ENCODE data around the gene PTP4A1.
A peak's percentile ranks its signal among the peaks of the same experiment; 100 is the strongest.

The PTP4A1 gene

DNA sequence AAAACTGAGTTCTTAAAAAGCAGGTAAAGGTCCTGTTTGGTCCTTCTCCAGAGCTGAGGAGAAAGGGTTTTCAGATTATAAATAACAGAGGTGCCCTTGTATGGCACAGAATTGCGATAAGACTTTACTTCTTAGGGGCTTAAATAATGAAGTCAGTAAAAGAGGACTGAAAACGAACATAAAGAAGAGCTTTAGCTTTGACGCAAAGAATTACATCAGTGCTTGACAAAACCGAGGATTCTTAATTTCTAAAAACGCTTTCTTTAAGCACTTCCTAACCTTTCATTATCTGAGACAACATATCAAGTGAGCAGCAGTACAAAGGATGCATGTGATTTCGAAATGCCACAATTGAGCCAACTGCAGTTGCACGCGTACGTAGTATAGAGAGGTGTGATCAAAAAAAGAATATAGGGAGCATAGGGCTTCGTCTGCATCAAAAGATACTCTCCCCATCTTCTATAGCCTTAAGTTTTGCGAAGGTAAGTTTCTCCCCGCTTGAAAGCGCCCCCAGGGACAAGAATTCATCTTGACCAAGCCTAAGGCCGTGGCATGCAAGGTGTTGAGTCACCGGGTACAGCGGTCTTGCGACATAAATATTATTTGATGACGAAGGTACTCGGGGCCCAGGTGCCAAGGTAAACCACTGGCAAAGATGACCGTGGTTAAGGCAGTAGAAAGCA, 778 bp upstream of the PTP4A1 start:
- no peaks in the 10 kb centered on the region for H3K4me1 ChIP-seq
- TF ChIP-seq, protein P1, sequence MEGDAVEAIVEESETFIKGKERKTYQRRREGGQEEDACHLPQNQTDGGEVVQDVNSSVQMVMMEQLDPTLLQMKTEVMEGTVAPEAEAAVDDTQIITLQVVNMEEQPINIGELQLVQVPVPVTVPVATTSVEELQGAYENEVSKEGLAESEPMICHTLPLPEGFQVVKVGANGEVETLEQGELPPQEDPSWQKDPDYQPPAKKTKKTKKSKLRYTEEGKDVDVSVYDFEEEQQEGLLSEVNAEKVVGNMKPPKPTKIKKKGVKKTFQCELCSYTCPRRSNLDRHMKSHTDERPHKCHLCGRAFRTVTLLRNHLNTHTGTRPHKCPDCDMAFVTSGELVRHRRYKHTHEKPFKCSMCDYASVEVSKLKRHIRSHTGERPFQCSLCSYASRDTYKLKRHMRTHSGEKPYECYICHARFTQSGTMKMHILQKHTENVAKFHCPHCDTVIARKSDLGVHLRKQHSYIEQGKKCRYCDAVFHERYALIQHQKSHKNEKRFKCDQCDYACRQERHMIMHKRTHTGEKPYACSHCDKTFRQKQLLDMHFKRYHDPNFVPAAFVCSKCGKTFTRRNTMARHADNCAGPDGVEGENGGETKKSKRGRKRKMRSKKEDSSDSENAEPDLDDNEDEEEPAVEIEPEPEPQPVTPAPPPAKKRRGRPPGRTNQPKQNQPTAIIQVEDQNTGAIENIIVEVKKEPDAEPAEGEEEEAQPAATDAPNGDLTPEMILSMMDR (IDR thresholded peaks at IDR 0.05; ENCODE audit: low read depth, low read length) = no peak
- H3K4me3 ChIP-seq (ENCODE audit: low read depth, low read length) = peak overlapping the region; percentile 63
- peaks cover 9% of the 10 kb centered on the region for H3K36me3 ChIP-seq
- no peaks in the 10 kb centered on the region for H3K9me3 ChIP-seq
- no peak for DNase-seq
- no peaks in the 10 kb centered on the region for H3K27me3 ChIP-seq

DNA sequence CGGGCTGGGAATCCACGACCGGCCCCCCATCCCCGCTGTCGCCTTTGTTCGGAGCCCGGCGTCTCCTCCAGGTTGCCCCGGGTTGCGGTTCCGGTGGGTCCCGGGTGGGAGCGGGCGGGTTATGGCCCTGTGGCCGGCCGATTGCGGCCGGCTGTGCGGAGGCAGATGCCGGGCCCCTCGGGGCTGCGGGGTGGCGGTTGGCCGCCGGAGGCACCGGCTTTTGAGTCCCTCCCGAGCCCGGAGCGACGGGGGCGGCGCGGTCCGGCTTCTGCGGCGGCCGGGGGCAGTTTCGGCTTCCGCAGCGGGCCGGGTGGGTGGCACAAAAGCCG, 431 bp downstream of the PTP4A1 start:
- TF ChIP-seq, protein P1 (IDR thresholded peaks at IDR 0.05; ENCODE audit: low read depth, low read length) = no peak
- Histone ChIP-seq H3K9me3 (no peaks in the 10 kb centered on the region), H3K27me3 (no peaks in the 10 kb centered on the region), H3K4me1 (no peaks in the 10 kb centered on the region), H3K36me3 (peaks cover 20% of the 10 kb centered on the region), H3K4me3 (ENCODE audit: low read depth, low read length) (peak overlapping the region; percentile 74)
- DNase-seq = no peak

DNA sequence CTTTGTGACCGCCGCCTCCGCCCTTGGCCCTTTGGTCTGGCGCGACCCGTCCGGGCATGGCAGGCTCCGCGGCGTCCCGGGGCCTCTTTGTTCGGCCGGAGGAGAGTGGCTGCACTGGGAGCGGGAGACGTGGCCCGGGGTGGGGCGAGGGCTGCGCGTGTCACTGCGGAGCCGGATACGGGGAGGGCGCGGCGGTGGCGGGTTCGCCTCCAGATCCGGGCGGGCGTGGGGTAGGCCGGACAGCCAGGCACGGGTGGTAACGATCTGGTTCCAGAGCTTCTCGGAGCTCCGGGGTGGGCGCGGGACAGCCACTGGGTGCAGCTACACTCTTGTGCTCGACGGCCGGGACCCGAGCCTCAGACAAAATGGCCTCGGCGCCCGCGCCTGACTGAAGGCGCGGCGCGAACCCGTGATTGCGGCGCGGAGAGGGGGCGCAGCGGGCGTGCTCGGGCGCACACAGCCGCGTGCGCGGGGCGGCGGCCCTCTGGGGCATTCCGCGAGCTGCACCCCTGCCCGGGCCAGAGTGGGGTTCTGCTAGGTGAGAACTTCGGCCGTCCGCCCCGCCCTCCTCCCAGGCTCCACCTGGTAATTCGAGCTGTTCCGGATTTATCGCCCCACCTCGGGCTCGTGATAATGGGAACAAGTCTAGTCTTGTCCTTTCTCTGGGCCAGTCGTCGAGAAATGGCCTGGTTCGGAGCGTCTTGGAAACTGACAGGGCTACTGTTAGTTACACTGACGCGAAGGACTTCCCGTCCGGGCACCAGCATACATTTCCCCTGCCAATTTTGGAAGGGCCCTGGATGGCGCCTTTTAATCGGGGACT, 1.0 kb downstream of the PTP4A1 start:
- no peaks in the 10 kb centered on the region for H3K9me3 ChIP-seq
- peak; percentile 61 for DNase-seq
- TF ChIP-seq, protein P1 (IDR thresholded peaks at IDR 0.05; ENCODE audit: low read depth, low read length) = no peak

DNA sequence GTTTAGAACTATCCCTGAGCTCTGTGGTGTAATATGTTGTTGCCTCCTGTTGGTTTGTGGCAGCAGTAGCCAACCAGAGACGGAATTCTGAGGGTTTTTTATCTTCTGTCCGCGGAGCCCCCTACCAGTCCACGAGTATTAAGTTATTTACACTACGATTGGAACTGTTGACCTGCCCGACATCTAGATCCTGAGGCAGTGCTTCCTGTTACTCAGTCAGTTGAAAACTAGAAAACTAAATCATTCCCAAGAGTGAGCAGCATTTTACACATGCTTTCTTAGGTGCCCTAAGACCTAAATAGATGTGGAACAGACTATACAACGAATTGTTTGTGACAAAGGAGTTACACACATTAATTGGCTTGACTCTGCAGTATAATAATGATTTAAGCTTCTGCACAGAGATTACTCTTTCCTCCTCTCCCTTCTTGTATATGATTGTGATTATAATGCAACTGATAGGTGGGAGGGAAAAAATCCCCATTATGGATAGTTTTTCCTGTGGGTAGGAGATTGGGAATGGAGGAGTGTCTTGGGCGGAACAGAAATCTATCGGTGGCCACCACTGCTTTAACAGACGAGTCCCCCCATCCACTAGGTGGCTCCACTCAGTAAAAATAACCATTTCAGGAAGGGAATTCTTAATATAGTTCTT, 1.7 kb downstream of the PTP4A1 start:
- Histone ChIP-seq H3K27me3 (no peaks in the 10 kb centered on the region), H3K9me3 (no peaks in the 10 kb centered on the region), H3K36me3 (peaks cover 33% of the 10 kb centered on the region), H3K4me1 (no peaks in the 10 kb centered on the region), H3K4me3 (ENCODE audit: low read depth, low read length) (peak overlapping the region; percentile 74)
- TF ChIP-seq, protein P1 (IDR thresholded peaks at IDR 0.05; ENCODE audit: low read depth, low read length) = peak; percentile 79
- peak; percentile 73 for DNase-seq

More for the DNA sequence above, 1.0 kb downstream of the PTP4A1 start:
- peak overlapping the region; percentile 74 for H3K4me3 ChIP-seq (ENCODE audit: low read depth, low read length)
- H3K36me3 ChIP-seq = peaks cover 25% of the 10 kb centered on the region
- no peaks in the 10 kb centered on the region for H3K27me3 ChIP-seq
- H3K4me1 ChIP-seq = no peaks in the 10 kb centered on the region

DNA sequence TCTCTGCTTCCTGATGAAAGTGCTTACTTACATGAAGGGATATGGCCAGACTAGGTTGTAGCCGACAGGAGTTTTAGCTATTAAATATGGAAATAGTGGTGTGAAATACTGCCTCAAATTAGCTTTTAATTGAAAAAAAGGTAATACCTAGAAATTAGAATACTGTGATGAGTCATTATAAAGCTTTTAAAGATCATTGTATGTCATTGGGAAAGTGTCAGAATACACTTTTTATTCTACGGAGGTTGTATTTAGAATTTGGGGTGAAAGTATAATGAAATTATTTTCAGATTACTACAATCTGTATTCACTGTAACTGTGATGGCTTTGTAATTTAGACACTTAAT, 2.2 kb downstream of the PTP4A1 start:
- no peaks in the 10 kb centered on the region for H3K9me3 ChIP-seq
- no peaks in the 10 kb centered on the region for H3K27me3 ChIP-seq
- H3K4me3 ChIP-seq (ENCODE audit: low read depth, low read length) = peak overlapping the region; percentile 74
- TF ChIP-seq, protein P1 (IDR thresholded peaks at IDR 0.05; ENCODE audit: low read depth, low read length) = no peak
- no peak for DNase-seq
- no peaks in the 10 kb centered on the region for H3K4me1 ChIP-seq
- H3K36me3 ChIP-seq = peaks cover 38% of the 10 kb centered on the region

All from BE2C (cell line).